ENCODE results near the gene FAM107B.

FAM107B gene

DNA sequence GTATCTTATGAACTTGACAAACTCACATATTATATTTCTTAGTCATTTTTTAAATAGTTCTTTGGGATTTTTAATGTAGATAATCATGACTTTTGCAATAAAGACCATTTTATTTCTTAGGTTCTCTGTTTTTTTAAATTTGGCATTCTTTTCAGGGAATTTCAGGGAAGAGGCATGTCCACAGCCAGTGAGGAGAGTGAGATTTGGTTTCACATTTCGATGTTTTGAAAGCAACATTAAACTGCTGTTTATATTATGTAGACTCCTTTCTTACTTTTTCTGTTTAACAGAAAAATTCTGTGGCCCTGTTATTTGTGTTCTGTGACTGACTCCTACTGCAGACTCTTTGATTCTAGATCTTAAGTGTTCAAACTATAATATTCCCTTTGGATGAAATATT is 153.7 kb downstream of the FAM107B start:
- DNase-seq, result no peak

DNA sequence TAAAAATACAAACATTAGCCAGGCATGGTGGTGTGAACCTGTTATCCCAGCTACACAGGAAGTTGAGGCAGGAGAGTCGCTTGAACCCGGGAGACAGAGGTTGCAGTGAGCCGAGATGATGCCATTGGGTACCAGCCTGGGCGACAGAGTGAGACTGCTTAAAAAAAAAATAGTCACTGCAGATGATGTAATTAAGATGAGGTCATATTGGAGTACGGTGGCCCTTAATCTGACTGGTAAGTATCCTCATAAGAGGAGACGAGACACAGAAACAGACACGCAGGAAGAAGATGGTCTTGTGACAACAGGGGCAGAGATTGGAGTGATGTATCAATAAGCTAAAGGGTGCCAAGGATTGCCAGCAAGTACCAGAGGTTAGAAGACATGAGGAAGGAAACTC is 156.0 kb downstream of the FAM107B start:
- DNase-seq, result no peak

DNA sequence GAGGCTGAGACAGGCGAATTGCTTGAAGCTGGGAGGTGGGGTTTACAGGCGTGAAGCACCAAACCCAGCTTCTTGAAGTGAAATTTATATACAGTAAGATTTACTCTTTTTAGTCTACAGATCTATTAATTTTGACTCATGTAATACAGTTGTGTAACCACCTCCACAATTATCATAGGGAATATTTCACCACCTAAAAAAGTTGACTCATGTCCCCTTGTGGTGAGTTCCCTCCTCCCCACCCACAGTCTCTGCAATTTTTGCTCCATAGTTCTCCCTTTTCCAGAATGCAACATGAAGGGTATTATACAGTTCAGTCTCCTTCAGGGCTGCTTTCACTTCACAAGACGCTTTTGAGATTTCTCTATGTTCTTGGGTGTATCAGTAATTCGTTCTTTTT is 156.8 kb downstream of the FAM107B start:
- DNase-seq, result peak; percentile 41

DNA sequence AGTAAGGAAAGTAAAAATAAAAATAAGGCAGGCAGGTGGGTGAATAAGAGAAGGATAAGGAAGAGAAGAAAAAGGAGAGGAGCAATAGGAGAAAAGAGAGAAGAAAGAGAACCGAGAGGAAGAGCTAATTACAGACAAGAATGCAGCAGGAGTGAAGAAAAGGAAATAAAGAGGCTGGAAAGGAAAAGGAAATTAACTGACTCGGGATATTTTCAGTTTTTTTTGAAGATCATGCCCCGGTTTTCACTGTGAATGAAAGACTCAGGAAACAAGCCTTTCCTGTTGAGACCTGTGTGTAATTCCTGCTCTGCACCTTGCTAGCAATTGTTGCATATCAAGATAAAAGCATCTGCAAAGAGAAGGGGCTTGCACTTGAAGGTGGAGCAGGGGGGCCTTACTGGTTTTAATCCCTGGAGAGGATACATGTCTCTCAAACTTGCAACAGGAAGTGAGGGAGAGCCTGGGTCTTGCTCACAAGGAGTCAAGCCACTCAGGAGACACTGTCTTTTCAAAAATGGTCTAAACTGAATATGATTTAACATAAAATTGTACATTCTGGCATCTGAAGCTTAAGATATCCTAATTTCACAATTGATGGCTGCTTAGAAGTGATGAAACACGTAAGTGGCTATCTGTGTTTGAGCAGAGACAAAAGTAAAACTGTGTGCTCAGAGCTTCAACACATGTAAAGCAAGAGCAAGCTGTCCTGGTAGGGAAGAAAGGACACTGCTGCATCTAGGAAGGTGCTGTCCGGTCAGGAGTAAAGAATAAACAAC is 157.6 kb downstream of the FAM107B start:
- DNase-seq, result no peak

DNA sequence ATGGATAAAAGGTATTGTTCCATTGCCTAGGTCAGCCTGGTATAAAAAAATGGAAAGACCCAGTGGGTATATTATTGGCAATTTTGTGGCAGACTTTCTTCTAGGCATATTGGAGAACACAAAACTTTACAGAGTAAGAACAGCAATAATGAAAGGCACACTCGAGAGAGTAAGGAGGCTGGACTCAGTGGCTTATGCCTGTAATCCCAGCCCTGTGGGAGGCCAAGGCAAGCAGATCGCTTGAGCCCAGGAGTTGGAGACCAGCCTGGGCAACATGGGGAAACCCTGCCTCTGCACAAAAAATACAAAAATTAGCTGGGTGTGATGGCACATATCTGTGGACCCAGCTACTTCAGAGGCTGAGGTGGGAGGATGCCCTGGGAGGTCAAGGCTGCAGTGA is 158.2 kb downstream of the FAM107B start:
- DNase-seq, result no peak

DNA sequence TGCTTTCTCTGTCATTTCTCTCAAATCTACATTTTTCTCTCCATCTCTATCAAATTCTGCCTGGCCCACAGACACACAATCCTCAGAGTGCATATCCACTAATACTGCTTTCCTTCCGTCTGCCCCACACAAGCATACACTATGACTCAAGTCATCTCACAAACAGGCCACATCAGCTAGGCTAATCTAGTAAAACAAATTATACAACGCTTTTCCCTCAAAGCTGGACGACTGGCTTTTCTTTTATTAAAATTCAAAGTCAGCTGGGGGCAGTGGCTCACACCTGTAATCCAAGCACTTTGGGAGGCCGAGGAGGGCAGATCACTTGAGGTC is 161.1 kb downstream of the FAM107B start:
- no peak for DNase-seq

DNA sequence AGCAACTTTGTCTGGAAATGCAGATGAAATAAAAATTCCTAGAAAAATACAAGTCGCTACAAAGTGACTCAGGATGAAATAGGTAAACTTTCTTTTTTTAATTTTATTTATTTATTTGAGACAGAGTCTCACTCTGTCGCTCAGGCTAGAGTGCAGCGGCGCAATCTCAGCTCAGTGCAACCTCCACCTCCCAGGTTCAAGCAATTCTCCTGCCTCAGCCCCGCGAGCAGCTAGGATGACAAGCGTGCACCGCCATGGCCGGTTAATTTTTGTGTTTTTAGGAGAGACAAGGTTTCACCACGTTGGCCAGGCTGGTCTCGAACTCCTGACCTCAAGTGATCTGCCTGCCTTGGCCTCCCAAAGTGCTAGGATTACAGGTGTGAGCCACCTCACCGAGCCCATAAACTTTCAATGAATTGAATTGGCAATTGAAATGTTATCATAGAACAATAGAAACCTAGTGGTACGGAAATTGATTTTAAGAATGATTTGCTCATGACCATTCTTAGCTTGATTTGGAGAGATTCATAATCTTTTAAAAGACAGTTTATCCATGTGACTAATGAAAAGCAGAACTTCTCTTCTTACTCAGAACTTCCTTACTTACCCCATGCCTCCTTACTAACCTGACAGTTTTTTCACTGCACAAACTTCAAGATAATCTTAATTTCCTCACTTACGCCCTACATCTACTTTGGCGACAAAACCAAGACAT is 161.7 kb downstream of the FAM107B start:
- DNase-seq, result no peak

DNA sequence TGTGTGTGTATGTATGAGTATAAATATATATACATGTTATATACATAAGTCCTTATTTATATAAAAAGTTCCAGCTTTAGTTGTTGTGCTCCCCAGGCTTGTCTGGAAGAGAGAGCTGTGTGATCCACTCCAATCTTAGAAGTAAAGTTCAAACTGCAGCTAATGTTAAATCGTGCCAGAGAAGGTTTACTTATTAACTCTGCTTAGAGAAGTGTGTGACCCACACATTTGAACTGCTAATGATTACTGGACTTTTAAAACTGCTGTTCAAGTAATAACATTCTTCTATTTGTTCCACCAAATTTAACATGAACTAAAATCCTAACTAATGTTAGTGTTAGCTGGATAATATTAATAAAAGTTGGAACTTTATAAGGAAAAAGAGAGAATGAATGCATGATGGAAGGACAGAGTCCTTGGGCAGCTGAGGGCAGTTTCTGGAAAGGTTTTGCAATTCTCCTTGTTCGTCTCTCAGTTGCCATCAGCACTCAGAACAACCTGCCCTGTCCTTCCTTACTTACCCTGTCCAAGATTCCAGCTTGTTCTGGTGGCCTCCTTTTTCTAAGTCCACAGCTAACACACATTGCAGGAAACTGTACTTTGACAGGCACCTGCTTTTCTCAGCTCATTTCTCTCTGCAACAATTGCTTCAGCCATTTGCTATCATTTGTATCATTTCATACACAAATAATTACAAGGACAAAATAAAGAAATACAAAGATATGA is 162.6 kb downstream of the FAM107B start:
- no peak for DNase-seq

DNA sequence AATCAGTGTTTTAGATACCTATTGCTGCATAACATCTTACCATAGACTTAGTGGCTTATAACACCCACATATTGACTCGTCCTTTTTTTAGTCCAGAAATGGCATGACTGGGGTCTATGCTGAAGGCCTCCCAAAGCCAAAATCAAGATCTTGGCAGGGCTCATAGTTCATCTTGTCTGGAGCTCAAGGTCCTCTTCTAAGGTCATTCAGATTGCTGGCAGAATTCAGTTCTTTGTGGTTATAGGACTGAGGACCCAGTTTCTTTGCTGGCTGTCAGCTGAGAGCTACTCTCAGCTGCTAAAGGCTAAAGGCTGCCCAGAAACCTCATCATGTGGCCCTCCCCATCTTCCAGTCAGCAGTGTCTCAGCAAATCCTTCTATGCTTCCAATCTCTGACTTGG is 165.5 kb downstream of the FAM107B start:
- no peak for DNase-seq

DNA sequence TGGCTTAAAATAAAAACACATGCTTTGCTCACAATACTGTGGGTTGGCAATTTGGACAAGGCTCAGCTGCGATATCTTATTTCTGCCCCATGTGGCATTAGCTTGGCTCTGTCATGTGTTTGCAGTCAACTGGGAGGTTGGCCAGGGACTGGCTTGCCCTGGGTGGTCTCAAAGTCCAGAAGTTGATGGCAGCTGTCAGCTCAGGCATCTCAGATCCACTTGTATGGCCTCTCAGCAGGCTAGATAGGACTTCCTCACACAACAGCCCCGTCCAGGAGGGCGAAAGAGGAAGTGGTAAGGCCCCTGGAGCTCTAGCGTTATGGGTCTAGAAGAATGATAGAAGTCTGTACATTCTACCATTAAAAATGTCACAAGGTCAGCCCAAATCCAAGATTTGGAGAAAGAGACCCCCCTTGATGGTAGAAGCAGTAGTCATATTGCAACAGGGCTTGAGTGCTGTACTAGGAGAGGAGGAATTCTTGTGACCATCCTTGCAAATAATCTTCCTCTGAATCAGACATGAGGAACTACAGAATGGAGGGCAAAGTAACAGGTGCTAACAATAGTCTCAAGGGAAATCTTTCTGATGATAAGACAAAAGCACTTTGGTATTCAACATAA is 166.2 kb downstream of the FAM107B start:
- DNase-seq, result no peak

DNA sequence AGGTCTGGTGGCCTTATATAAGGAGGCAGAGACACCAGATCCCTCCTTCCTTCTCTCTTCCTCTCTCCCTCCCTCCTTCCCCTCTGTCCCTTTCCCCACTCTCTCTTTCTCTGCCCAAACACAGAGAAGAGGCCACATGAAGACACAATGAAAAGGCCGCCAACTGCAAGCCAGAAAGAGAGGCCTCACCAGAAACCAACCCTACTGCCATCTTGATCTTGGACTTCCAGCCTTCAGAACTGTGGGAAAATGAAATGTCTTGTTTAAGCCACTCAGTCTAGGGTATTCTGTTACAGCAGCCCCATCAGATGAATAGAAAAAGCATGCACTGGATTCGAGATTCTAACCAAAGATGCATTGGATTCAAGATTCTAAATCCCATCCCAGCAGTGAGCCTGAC is 168.1 kb downstream of the FAM107B start:
- no peak for DNase-seq

DNA sequence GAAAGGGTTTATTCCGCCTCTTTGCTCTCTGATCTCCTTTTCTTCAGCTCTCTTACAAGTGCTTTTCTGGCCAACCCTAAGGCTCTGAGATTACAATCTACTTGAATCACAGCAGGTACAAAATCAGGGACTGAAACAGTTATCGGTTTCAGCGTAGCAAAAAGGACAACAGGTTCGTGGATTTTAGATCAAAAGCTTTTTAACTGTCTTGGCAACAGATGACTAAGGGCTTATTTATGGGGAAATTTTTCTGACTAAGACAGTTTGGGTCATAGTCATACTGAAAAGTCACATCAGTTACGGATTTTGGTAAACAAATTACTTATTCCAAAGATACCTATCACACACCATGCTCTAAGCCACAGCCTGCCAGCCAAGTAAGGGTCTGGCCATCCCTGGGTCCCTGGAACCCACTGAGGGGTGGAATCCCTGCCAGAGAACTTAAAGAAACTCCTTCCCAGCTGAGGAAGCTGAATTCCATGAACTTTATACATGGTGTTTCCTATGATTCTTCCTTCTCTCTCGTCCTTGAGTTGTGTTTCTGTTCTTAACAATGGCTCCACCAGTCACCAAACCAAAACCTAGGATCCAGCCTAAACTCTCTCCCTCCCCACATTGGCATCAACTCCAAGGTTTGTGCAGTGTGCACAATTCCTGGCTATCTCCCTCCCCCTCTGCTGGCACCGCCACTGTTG is 169.3 kb downstream of the FAM107B start:
- no peak for DNase-seq

DNA sequence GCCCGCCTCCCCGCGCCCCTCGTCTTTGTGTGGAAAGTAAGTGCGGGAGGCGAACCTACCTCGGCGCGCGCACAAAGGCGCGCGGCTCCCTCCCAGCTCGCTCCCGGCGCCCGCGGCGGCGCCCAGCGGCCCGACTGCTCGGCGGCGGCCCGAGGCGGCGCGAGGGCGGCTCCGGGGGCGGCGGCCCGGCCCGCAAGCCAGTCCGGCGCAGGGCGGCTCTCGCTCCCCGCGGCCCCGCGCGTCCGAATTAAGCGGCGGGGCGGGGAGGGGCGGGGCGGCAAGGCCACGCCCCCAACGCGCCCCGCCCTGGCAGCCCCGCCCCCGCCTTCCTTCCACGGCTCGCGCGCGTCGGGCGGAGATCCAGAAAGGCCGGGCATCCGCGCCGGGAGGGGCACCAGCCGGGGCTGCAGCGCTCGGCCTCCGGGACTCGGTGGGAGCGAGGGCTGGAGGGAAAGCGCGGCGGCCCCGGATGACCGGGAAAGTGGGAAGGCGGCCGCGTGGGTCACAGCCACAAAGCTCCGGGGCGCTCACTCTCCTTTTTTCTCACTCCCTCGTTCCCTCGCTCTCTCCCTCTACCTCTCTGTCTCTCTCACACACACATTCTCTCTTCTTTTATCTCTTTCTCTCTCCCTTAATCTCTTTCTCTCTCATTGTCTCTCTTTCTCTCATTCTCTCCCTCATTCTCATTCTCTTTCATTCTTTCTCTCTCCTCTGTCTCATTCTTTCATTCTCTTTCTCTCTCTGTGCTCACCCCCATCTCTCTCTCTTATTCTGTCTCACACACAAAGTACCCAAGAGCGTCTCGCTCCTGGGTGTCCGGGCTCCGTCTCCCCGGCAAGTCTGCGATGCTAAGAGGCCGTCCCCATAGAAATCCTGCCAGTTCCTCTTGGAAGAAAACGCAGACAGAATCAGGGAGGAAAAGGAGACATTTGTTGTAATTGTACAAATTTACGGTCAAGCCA is 170.2 kb downstream of the FAM107B start:
- DNase-seq, result peak; percentile 81

DNA sequence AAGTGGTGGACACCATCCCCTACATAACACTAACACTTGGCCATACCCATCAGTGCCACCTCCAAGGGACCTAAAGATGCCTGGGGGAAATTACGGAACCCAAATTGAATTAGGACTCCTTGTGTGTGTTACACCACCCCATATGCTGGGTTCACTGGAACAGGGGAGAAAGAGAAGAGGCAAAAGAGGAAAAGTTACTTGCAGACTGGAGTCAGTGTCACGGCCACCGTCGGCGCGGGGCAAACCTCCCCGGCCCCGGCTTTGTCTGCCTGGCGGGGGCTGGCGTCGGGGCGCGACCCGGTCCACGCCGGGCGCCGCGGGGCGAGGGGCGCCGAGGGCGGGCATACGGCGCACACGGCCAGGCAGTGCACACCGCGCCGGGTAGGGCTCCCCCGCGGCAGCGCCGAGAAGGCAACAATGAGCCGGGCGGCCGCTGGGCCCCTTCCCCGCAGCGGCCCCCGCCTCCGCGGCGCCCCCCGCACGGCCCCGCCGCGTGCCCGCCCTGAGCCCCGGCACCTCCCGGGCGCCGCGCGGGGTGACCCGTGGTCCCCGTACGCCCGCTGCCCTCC is 171.1 kb downstream of the FAM107B start:
- DNase-seq, result no peak

DNA sequence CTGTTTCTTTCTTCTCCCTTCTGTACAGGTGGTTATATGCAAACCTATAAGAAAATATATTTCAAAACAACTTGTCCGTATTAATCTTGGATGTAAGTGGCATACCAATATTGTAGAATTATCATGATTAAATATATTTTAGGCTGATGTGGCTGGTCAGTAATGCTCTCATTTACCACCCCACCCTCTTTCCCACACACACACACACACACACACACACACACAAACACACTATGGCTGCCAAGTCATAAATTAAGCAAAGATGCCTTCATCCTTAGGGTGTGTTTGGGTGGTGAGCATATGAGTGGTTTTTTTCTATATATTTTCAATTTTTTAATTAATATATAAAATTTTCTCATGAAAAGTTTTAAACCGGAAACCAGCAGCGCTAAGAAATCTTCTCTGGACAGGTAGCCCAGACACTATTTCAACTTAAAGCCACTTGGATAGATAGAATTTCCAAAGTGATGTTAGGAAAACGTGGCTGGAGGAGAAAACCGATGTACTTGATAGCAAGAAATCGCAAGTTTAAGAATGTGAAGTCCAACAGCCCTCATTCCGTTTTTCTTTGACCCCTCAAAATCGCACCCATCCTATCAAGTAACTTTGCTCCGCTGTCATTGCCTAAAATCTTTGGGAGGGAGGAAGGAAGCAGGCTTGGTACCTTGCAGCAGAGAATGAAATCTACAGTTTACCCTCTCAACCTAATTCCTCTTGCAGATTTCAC is 171.7 kb downstream of the FAM107B start:
- peak; percentile 27 for DNase-seq

DNA sequence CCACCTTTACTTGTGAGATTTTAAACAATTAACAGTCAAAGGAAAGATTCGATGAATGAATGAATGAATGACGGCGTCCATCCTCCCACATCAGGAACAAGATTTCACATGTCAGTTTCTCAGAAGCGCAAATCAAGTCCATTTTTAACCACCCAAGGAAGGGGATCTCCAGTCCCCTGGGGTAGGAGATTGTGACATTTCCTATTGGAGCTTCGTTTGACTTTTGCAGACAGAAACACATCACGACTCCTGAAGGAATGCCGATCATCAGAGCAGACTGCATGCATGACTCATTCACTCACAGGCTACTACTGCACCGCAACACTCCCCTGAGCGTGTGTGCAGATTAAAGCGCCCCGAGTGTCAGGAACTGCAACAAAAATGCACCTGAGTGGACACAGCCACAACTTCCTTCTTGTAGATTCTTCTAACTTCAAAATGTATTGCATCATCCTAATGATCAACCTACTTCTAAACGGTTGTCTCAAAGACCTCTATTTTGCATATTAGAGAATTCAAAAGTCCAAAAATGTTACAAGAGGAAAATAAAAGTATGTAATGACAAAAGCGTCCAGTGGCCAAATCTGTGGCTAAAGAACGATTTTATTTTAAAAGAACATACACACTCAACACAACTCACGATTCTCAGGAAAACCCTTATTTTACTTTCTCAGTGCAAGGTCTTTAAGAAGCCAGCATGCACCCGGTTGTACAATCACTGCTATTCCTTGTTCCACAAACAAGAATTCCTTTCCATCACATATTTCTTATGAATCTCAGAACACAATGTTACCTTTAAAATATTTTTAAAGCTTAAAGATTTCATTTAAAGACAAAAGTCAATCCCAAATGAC is 172.6 kb downstream of the FAM107B start:
- peak; percentile 71 for DNase-seq

DNA sequence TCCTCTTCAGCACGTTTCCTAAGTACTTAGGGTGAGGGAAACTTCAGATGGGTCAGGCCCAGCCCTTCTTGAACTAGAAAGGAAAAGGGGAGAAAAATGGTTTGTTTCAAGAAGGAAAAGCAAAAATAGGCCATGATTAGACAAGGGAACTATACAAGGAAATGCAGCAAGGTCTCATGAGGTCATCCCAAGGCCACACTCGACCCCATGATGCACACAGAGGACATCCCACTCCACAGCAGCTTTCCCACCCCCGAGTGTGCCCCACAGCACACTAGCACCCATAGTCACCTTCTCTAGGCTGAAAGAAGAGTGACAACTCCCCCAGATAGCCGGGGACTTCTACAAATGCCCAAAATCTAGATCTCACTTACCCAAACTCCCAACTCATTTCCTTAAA is 173.4 kb downstream of the FAM107B start:
- DNase-seq, result no peak

DNA sequence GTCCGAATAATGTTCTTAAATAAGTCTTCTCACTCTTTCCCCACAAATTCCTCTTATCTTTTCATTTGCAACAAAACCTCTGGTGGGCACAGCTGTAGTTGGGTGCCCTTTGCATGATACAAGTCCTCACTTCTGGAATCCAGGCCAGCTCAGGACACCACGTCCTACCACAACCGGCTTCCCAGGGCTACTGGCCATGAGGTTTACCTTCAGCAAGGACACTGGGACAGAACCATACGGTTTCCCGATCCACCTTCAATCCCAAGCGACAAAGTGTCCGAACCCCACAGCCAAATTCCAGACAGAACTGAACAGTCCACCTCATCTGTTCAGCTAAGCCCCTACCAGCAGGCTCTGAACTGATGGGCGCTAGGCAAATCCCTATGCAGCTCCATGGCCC is 174.6 kb downstream of the FAM107B start:
- no peak for DNase-seq
